ENCODE data around the gene ACTN2.

The ACTN2 gene

DNA sequence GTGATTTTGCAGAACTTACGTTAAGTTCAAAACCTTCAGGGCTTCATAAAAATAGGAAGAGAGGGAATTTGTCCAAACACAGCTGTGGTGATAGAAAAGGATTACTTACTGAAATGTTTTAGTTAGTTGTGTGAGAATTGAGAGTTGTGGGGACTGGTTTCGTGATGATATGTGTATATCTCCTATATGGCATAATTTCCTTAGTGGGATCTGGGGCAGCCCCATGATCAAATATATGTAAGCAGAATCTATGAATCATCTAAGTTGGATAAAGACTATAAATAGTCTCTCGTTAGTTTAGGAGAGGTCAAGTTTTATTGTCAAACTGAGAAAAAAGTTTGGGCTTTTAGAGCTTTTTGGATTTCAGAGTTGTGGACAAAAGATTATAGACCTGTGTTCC, 123.7 kb downstream of the ACTN2 start:
- H3K9me3 Mint-ChIP-seq, result no peaks in the 10 kb centered on the region
- no peak for DNase-seq
- peaks cover 56% of the 10 kb centered on the region for H3K36me3 Mint-ChIP-seq (ENCODE audit: low read depth)
- no peak overlapping the region for H3K4me3 Mint-ChIP-seq
- TF ChIP-seq, protein P1, sequence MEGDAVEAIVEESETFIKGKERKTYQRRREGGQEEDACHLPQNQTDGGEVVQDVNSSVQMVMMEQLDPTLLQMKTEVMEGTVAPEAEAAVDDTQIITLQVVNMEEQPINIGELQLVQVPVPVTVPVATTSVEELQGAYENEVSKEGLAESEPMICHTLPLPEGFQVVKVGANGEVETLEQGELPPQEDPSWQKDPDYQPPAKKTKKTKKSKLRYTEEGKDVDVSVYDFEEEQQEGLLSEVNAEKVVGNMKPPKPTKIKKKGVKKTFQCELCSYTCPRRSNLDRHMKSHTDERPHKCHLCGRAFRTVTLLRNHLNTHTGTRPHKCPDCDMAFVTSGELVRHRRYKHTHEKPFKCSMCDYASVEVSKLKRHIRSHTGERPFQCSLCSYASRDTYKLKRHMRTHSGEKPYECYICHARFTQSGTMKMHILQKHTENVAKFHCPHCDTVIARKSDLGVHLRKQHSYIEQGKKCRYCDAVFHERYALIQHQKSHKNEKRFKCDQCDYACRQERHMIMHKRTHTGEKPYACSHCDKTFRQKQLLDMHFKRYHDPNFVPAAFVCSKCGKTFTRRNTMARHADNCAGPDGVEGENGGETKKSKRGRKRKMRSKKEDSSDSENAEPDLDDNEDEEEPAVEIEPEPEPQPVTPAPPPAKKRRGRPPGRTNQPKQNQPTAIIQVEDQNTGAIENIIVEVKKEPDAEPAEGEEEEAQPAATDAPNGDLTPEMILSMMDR (IDR thresholded peaks at IDR 0.05), result no peak
- H3K27me3 Mint-ChIP-seq (ENCODE audit: low read depth, poor library complexity), result no peaks in the 10 kb centered on the region
- H3K27ac Mint-ChIP-seq, result no peak overlapping the region
- H3K4me1 Mint-ChIP-seq, result no peaks in the 10 kb centered on the region

DNA sequence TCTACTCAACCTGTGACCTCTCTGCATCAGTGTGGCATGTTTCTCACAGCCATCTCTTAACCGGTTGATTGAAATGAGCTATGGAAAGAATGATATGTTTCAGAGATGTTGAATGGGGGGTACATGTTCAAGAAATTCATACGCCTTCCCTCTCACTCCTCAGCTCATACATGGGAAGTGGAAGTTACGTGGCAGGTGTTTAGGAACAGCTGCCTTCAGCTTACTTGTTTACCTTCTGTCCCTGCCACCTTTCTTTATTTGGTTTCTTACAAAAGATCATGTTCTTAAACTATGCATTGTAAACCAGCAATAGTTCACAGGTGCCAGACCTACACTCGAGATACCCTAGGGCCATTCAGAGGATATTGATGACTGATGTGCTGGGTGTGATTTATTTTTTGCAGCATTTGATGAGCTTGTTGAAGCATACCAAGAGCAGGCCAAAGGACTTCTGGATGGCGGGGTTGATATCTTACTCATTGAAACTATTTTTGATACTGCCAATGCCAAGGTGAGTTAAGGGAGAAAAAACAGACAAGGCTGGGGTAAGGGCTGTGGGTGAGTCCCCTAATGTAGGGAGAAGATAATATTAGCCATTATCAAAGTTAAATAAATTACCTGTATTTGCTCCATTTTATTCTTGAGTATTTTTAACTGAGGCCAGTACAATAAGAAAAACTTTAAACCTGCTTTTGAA, 126.2 kb downstream of the ACTN2 start:
- DNase-seq, result no peak
- TF ChIP-seq, protein P1 (IDR thresholded peaks at IDR 0.05), result no peak
- Mint-ChIP-seq H3K27ac (no peak overlapping the region), H3K4me3 (no peak overlapping the region), H3K27me3 (ENCODE audit: low read depth, poor library complexity) (no peaks in the 10 kb centered on the region), H3K36me3 (ENCODE audit: low read depth) (peaks cover 63% of the 10 kb centered on the region), H3K9me3 (no peaks in the 10 kb centered on the region), H3K4me1 (no peaks in the 10 kb centered on the region)

All from nephron progenitor cell (in vitro differentiated cells).